MM.1S (cell line): ENCODE measurements around the gene CAMK1.

Source experiments
- DNase-seq: peaks from one replicate; pipeline ENCODE4 v3.0.0-alpha.2; 2015
- H2AFZ ChIP-seq: fragments of 300-600 bp; sonication (generic); 2 replicates; pipeline ENCODE4 v1.6.0; 2016; ENCODE audit warnings: antibody characterized with exemption, low read length
- H3F3A ChIP-seq: fragments of 300-600 bp; sonication (generic); 2 replicates; pipeline ENCODE4 v1.6.1; 2016; ENCODE audit warnings: mild to moderate bottlenecking, antibody characterized with exemption, low read length, moderate library complexity, mixed read lengths; ENCODE audit not compliant: insufficient read depth
- H3K27ac ChIP-seq: fragments of 300-600 bp; sonication (generic); 2 replicates; pipeline ENCODE4 v1.5.1; 2016; ENCODE audit warnings: mild to moderate bottlenecking, low read length
- H3K27me3 ChIP-seq: fragments of 300-600 bp; sonication (generic); replicated peaks from 2 replicates; pipeline ENCODE4 v1.6.0; 2016; ENCODE audit warnings: low read length; ENCODE audit not compliant: insufficient read depth
- H3K36me3 ChIP-seq: fragments of 300-600 bp; sonication (generic); replicated peaks from 2 replicates; pipeline ENCODE4 v1.6.1; 2016; ENCODE audit warnings: mild to moderate bottlenecking, low read length, mixed read lengths; ENCODE audit not compliant: insufficient read depth
- H3K4me1 ChIP-seq: fragments of 300-600 bp; sonication (generic); 2 replicates; pipeline ENCODE4 v1.6.1; 2016; ENCODE audit warnings: low read length, mixed read lengths
- H3K4me2 ChIP-seq: fragments of 300-600 bp; sonication (generic); 2 replicates; pipeline ENCODE4 v1.6.0; 2016; ENCODE audit warnings: low read depth, low read length
- H3K4me3 ChIP-seq: fragments of 300-600 bp; sonication (generic); 2 replicates; pipeline ENCODE4 v1.5.1; 2016; ENCODE audit warnings: low read length, mixed read lengths
- H3K79me2 ChIP-seq: fragments of 300-600 bp; sonication (generic); 2 replicates; pipeline ENCODE4 v1.6.1; 2016; ENCODE audit warnings: mixed run types, low read length, mixed read lengths
- H3K9ac ChIP-seq: fragments of 300-600 bp; sonication (generic); 2 replicates; pipeline ENCODE4 v1.6.1; 2016; ENCODE audit warnings: low read length, mixed read lengths
- H3K9me2 ChIP-seq: fragments of 300-600 bp; sonication (generic); replicated peaks from 2 replicates; pipeline ENCODE4 v1.6.1; 2016; ENCODE audit warnings: mild to moderate bottlenecking, low read length, mixed read lengths; ENCODE audit not compliant: insufficient read depth
- H3K9me3 ChIP-seq: fragments of 300-600 bp; sonication (generic); replicated peaks from 2 replicates; pipeline ENCODE4 v1.6.1; 2016; ENCODE audit warnings: mild to moderate bottlenecking, low read length, mixed read lengths; ENCODE audit not compliant: insufficient read depth
- H4K20me1 ChIP-seq: fragments of 300-600 bp; sonication (generic); 2 replicates; pipeline ENCODE4 v1.6.1; 2016; ENCODE audit warnings: mild to moderate bottlenecking, low read length, moderate library complexity, mixed read lengths; ENCODE audit not compliant: insufficient read depth
- EZH2 ChIP-seq: fragments of 300-600 bp; sonication (generic); optimal IDR thresholded peaks from 2 replicates; pipeline ENCODE3; 2017; ENCODE audit warnings: low read depth, mild to moderate bottlenecking, antibody characterized with exemption, low read length, mixed read lengths
- EZH2phosphoT487 ChIP-seq: fragments of 300-600 bp; sonication (generic); IDR thresholded peaks from 2 replicates; pipeline ENCODE4 v1.6.1; 2018; ENCODE audit warnings: antibody characterized with exemption, low read length
- TF ChIP-seq, protein P1 (sequence below): fragments of 300-600 bp; sonication (generic); IDR thresholded peaks from 2 replicates; pipeline ENCODE4 v1.5.1; 2016; ENCODE audit warnings: antibody characterized with exemption, low read length, mixed read lengths

CAMK1 gene

DNA sequence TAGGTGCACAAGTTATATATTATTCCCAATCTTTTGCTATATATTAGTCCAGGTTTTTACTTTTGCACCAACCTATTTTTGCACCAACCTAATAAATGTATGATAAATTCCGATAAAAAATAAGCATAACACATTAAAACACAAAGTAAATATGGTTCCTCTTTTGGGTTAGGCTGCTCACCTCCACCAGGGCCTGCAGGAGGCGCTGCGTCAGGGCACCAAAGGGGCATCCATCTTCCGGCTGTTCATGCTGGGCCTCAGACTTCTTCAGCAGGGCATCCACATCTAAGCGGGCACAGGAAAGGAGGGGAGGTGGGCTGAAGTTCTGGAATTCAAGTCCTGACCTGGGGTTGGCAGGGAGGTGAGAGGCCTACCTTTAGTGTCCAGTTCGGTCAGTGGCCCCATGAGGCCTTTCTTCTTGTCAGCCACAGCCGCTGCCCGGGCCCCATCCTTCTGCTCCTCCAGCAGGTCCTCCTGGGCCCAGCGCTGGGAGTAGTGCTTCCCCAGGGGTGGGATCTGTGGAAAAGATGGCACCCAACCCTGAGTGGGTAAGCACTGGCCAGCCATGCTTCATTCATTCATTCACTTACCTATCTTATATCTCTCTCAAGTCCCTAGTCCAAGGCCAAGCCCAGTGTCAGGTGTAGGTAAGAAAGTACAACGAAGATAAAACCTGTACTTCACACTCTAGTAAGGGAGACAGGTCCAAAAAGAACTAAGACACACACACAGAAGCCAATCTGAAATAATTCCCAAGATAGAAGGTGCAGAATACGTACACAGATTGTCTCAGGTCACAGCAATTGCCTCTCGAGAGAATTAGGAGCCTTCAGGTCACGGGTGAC lies 17.3 kb upstream of the CAMK1 start:
- TF ChIP-seq, protein P1, sequence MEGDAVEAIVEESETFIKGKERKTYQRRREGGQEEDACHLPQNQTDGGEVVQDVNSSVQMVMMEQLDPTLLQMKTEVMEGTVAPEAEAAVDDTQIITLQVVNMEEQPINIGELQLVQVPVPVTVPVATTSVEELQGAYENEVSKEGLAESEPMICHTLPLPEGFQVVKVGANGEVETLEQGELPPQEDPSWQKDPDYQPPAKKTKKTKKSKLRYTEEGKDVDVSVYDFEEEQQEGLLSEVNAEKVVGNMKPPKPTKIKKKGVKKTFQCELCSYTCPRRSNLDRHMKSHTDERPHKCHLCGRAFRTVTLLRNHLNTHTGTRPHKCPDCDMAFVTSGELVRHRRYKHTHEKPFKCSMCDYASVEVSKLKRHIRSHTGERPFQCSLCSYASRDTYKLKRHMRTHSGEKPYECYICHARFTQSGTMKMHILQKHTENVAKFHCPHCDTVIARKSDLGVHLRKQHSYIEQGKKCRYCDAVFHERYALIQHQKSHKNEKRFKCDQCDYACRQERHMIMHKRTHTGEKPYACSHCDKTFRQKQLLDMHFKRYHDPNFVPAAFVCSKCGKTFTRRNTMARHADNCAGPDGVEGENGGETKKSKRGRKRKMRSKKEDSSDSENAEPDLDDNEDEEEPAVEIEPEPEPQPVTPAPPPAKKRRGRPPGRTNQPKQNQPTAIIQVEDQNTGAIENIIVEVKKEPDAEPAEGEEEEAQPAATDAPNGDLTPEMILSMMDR, result peak; percentile 58
- TF ChIP-seq EZH2phosphoT487 (no peak), EZH2 (no peak)
- Histone ChIP-seq H2AFZ (no peak overlapping the region), H3K9me2 (no peaks in the 10 kb centered on the region), H3K79me2 (peaks cover 6% of the 10 kb centered on the region; the same call in 1 of the 2 replicates), H3K4me1 (no peaks in the 10 kb centered on the region), H3K4me2 (no peak overlapping the region), H3K9me3 (no peaks in the 10 kb centered on the region), H3K36me3 (0 out of 2 replicates have a peak, but pooled peaks cover 2% of the 10 kb centered on the region), H3K4me3 (no peak overlapping the region), H3K27me3 (no peaks in the 10 kb centered on the region), H3K27ac (no peak overlapping the region), H4K20me1 (no peaks in the 10 kb centered on the region), H3K9ac (no peak overlapping the region), H3F3A (no peaks in the 10 kb centered on the region)
- DNase-seq, result no peak

DNA sequence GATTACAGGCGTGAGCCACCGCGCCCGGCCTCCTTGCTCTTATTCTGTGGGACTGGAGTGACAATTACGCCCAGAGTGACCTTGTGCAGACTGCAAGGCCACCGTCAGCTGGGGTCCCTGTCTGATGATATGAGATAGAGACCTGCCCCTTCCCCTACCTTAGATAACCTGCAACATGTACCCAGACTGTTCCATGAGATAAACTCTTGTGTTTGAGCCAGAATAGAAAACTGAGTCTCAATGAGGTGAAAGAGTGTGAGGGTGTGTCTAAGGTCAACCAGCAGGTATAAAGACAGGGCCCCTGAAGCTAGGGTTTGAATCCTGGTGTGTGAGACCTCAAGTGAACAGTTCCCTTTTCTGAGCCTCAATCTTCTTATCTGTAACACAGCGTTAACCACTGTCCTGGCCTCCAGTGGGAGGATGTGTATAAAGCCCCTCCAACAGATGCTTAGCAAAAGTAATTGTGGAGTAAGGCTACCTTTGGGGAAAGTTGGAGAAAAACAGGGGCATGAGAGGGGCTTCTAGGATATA lies 16.5 kb upstream of the CAMK1 start:
- Histone ChIP-seq H3K9me3 (no peaks in the 10 kb centered on the region), H2AFZ (no peak overlapping the region), H3K4me1 (no peaks in the 10 kb centered on the region), H3K9me2 (no peaks in the 10 kb centered on the region), H3K27ac (no peak overlapping the region), H3K36me3 (0 out of 2 replicates have a peak, but pooled peaks cover 2% of the 10 kb centered on the region), H4K20me1 (no peaks in the 10 kb centered on the region), H3K27me3 (no peaks in the 10 kb centered on the region), H3K4me3 (no peak overlapping the region), H3K9ac (no peak overlapping the region), H3K79me2 (no peaks in the 10 kb centered on the region), H3F3A (no peaks in the 10 kb centered on the region), H3K4me2 (no peak overlapping the region)
- TF ChIP-seq EZH2phosphoT487 (no peak), EZH2 (no peak)
- TF ChIP-seq, protein P1, result no peak
- DNase-seq, result no peak

DNA sequence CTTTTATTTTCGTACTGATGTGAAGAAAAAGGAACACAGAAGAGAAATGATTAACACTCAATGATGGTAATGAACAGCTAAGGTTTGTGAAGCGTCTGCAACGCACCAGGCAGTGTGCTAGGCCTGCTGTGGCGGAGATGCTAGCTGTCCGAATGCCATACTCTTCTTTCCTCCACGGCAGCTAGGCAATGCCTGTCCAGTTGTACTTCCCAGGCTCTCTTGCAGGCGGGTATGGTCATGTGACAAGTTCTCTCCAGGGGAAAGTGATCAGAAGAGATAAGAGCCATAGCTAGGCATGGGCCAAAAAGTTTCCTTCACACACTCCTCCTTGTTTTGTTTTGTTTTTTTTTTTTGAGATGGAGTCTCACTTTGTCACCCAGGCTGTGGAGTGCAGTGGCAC lies 15.9 kb upstream of the CAMK1 start:
- DNase-seq, result no peak
- no peak for TF ChIP-seq EZH2
- TF ChIP-seq EZH2phosphoT487, result no peak
- TF ChIP-seq, protein P1, result no peak
- no peaks in the 10 kb centered on the region for H3K79me2 ChIP-seq
- no peak overlapping the region for H3K4me3 ChIP-seq
- no peaks in the 10 kb centered on the region for H3K4me1 ChIP-seq
- H3F3A ChIP-seq, result no peaks in the 10 kb centered on the region
- no peaks in the 10 kb centered on the region for H4K20me1 ChIP-seq
- H3K27ac ChIP-seq, result no peak overlapping the region
- H2AFZ ChIP-seq, result no peak overlapping the region
- H3K9me2 ChIP-seq, result no peaks in the 10 kb centered on the region
- H3K36me3 ChIP-seq, result 0 out of 2 replicates have a peak, but pooled peaks cover 2% of the 10 kb centered on the region
- H3K9me3 ChIP-seq, result no peaks in the 10 kb centered on the region
- H3K9ac ChIP-seq, result no peak overlapping the region
- H3K4me2 ChIP-seq, result no peak overlapping the region
- H3K27me3 ChIP-seq, result no peaks in the 10 kb centered on the region
